GM12891 (cell line): ENCODE data around the gene SV2C.

Experiments used
- DNase-seq: peaks from one replicate; pipeline ENCODE4 v3.0.0; 2011; ENCODE audit warnings: low spot score; ENCODE audit not compliant: insufficient read length
- FAIRE-seq: peaks from 2 replicates; lab custom pipeline; 2011; peaks lifted over from hg19 to GRCh38; lab: Jason Lieb, UNC
- PAX5 ChIP-seq: IDR thresholded peaks from 2 replicates; pipeline ENCODE4 v1.6.1; 2011; ENCODE audit warnings: low read length, moderate library complexity, mild to moderate bottlenecking; ENCODE audit not compliant: insufficient read depth, severe bottlenecking
- POLR2A ChIP-seq: IDR thresholded peaks from 2 replicates; pipeline ENCODE4 v1.6.1; 2011; ENCODE audit warnings: low read depth, low read length, control low read depth
- POLR2AphosphoS5 ChIP-seq: IDR thresholded peaks from 2 replicates; pipeline ENCODE4 v1.6.1; 2011; ENCODE audit warnings: low read depth, low read length, control low read depth
- POU2F2 ChIP-seq: IDR thresholded peaks from 2 replicates; pipeline ENCODE4 v1.6.1; 2011; ENCODE audit warnings: low read depth, mild to moderate bottlenecking, control low read depth, low read length, moderate library complexity
- SPI1 ChIP-seq: IDR thresholded peaks from 2 replicates; pipeline ENCODE4 v1.6.1; 2011; ENCODE audit warnings: low read depth, low read length, control low read depth
- TAF1 ChIP-seq: IDR thresholded peaks from 2 replicates; pipeline ENCODE4 v1.6.1; 2011; ENCODE audit warnings: low read depth, low read length, control low read depth

The SV2C gene

GRCh38 chr5:76177978-76178377 lies 94.8 kb downstream of the SV2C start:
- no peak for TF ChIP-seq POLR2A
- no peak for TF ChIP-seq PAX5
- no peak for TF ChIP-seq TAF1
- no peak for TF ChIP-seq POU2F2
- no peak for TF ChIP-seq POLR2AphosphoS5
- TF ChIP-seq SPI1, result no peak
- FAIRE-seq (no peak), DNase-seq (no peak)

GRCh38 chr5:76178913-76179312 lies 95.7 kb downstream of the SV2C start:
- DNase-seq (no peak), FAIRE-seq (no peak)
- TF ChIP-seq SPI1 (no peak), POLR2A (no peak), POU2F2 (no peak), PAX5 (no peak), POLR2AphosphoS5 (no peak), TAF1 (no peak)

GRCh38 chr5:76180814-76181805 lies 97.9 kb downstream of the SV2C start:
- DNase-seq (no peak), FAIRE-seq (peak; percentile 78)
- no peak for TF ChIP-seq POLR2A
- no peak for TF ChIP-seq POLR2AphosphoS5
- 0 out of 2 replicates have a peak, but pooled peaks have one; percentile 4 for TF ChIP-seq SPI1
- no peak for TF ChIP-seq POU2F2

- FAIRE-seq (no peak), DNase-seq (no peak)
- TF ChIP-seq POLR2AphosphoS5, result no peak
- no peak for TF ChIP-seq POLR2A
Measured at GRCh38 chr5:76187386-76187785, 104.2 kb downstream of the SV2C start.

GRCh38 chr5:76190356-76190755 lies 107.2 kb downstream of the SV2C start:
- no peak for FAIRE-seq
- TF ChIP-seq SPI1, result no peak
- no peak for TF ChIP-seq PAX5
- TF ChIP-seq POU2F2, result no peak
- no peak for TF ChIP-seq POLR2A
- TF ChIP-seq TAF1, result no peak
- TF ChIP-seq POLR2AphosphoS5, result no peak
- no peak for DNase-seq

GRCh38 chr5:76192837-76193236 lies 109.7 kb downstream of the SV2C start:
- TF ChIP-seq PAX5 (no peak), TAF1 (no peak), POLR2AphosphoS5 (no peak), SPI1 (no peak), POLR2A (no peak), POU2F2 (no peak)
- no peak for FAIRE-seq
- no peak for DNase-seq

- TF ChIP-seq POLR2AphosphoS5, result no peak
- TF ChIP-seq POLR2A, result no peak
- no peak for TF ChIP-seq POU2F2
- TF ChIP-seq TAF1, result no peak
- no peak for TF ChIP-seq SPI1
- TF ChIP-seq PAX5, result no peak
- FAIRE-seq, result no peak
- DNase-seq, result no peak
Measured at GRCh38 chr5:76193635-76194034, 110.5 kb downstream of the SV2C start.

DNA sequence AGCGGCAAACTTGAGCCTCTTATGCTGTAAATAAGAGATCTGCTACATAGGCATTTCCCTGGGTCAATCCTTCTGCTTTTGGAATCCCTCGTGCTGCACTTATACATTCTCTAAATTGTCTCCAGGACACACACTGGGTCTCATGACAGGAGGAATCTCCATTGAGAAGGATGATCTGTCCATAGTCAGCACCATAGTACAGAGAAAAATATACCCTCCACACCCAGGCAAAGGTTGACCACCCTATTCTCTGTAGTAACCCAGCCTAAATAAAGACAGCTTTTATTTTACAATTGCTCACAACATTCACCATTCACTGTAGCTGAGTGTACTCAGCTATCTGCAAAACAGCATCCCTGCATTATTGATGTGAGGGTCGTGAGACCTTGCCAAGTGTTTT lies 111.2 kb downstream of the SV2C start:
- FAIRE-seq, result no peak
- no peak for TF ChIP-seq PAX5
- TF ChIP-seq POLR2AphosphoS5, result no peak
- TF ChIP-seq TAF1, result no peak
- no peak for TF ChIP-seq POLR2A
- DNase-seq, result no peak

- TF ChIP-seq PAX5 (no peak), TAF1 (no peak), POLR2AphosphoS5 (no peak), SPI1 (no peak), POLR2A (no peak), POU2F2 (no peak)
- no peak for DNase-seq
- FAIRE-seq, result no peak
Measured at GRCh38 chr5:76196457-76196856, 113.3 kb downstream of the SV2C start.

- DNase-seq (no peak), FAIRE-seq (no peak)
- TF ChIP-seq TAF1, result no peak
- no peak for TF ChIP-seq SPI1
- TF ChIP-seq POLR2AphosphoS5, result no peak
- no peak for TF ChIP-seq POLR2A
- no peak for TF ChIP-seq PAX5
- no peak for TF ChIP-seq POU2F2
Measured at GRCh38 chr5:76196886-76197489, 113.8 kb downstream of the SV2C start.
